Mesothelial cell of epicardium (in vitro differentiated cells): ENCODE data around the gene GSPT1. TPM values are rescaled to one million over a fixed set of nuclear protein-coding genes. Genes with fewer than 3 reads are reported as not detected.

ENCODE experiments used
- DNase-seq, 2 experiments: peaks; one replicate each; pipeline ENCODE4 v3.0.0; 2021; ENCODE audit warnings: low spot score in 2 of 2; ENCODE audit not compliant: unreplicated experiment in 2 of 2
- H3K27ac Mint-ChIP-seq: 2 replicates; pipeline ENCODE4 v1.8.0; 2021; ENCODE audit warnings: mixed read lengths
- H3K27me3 Mint-ChIP-seq: 2 replicates; pipeline ENCODE4 v1.8.0; 2021; ENCODE audit warnings: low read depth, mixed read lengths
- H3K36me3 Mint-ChIP-seq: 2 replicates; pipeline ENCODE4 v1.8.0; 2021; ENCODE audit warnings: mixed read lengths
- H3K4me1 Mint-ChIP-seq: 2 replicates; pipeline ENCODE4 v1.8.0; 2021; ENCODE audit warnings: mixed read lengths
- H3K4me3 Mint-ChIP-seq: 2 replicates; pipeline ENCODE4 v1.8.0; 2021; ENCODE audit warnings: mild to moderate bottlenecking, moderate library complexity, mixed read lengths
- H3K9me3 Mint-ChIP-seq: 2 replicates; pipeline ENCODE4 v1.8.0; 2021; ENCODE audit warnings: mixed read lengths
- total RNA-seq: library from RNA; stranded (reverse); gene quantifications from 3 replicates; pipeline ENCODE4 v1.2.1, GENCODE V29; 2021
- TF ChIP-seq, protein P1 (sequence below): fragments of 200-600 bp; sonication (generic); IDR thresholded peaks from one replicate; pipeline ENCODE4 v1.5.0; 2021; ENCODE audit warnings: antibody characterized with exemption; ENCODE audit not compliant: unreplicated experiment

The GSPT1 gene
- total RNA-seq, 1 donor from 2014 or later: 84.6 TPM

DNA sequence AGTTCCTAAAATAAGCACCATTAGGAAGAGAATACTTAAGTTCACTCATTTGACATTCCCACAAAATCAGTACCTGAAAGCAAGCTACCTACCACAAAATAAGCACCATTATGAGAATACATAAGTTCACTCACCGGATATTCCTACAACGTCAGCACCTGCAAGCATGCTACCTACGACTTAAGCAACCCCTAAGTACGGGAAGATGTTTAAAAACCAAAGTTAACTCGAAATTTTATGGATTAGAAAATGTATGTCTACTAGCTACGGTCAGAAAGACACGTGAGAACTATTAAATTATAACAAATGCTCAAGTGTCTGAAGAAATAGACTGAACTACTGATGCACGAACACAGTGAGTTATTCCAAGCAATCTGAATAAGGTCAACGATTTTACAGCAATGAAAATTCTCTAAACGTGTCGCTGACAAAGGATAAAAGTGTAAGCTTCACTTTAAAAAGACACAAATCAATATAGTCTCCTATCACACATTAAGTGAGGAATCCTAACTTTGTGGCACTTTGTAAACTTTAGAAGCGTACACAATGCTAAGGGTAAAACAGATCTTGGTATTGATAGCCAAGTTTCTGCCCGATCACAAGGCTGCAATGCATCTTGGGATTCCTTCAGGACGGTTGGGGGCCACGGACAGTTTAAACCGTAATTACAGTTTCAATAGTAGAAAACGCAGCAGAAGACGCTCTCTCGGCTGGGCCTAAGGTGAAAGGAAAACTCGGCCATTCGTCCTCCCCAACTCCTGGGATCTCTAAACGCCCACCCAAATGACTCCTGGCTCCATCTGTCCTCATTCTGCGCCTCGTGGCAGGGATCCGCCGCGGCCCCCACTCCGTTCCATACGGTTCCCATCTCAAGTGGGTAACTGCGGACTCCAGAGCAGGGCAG is 1.3 kb downstream of the GSPT1 start:
- H3K27me3 Mint-ChIP-seq: no peaks in the 10 kb centered on the region
- peaks cover 40% of the 10 kb centered on the region for H3K4me1 Mint-ChIP-seq
- H3K27ac Mint-ChIP-seq: peak overlapping the region; percentile 97
- no peaks in the 10 kb centered on the region for H3K36me3 Mint-ChIP-seq
- H3K4me3 Mint-ChIP-seq: peak overlapping the region; percentile 96
- TF ChIP-seq, protein P1, sequence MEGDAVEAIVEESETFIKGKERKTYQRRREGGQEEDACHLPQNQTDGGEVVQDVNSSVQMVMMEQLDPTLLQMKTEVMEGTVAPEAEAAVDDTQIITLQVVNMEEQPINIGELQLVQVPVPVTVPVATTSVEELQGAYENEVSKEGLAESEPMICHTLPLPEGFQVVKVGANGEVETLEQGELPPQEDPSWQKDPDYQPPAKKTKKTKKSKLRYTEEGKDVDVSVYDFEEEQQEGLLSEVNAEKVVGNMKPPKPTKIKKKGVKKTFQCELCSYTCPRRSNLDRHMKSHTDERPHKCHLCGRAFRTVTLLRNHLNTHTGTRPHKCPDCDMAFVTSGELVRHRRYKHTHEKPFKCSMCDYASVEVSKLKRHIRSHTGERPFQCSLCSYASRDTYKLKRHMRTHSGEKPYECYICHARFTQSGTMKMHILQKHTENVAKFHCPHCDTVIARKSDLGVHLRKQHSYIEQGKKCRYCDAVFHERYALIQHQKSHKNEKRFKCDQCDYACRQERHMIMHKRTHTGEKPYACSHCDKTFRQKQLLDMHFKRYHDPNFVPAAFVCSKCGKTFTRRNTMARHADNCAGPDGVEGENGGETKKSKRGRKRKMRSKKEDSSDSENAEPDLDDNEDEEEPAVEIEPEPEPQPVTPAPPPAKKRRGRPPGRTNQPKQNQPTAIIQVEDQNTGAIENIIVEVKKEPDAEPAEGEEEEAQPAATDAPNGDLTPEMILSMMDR: no peak
- peak in 1 of 2 experiments; percentile 38 for DNase-seq
- no peaks in the 10 kb centered on the region for H3K9me3 Mint-ChIP-seq

DNA sequence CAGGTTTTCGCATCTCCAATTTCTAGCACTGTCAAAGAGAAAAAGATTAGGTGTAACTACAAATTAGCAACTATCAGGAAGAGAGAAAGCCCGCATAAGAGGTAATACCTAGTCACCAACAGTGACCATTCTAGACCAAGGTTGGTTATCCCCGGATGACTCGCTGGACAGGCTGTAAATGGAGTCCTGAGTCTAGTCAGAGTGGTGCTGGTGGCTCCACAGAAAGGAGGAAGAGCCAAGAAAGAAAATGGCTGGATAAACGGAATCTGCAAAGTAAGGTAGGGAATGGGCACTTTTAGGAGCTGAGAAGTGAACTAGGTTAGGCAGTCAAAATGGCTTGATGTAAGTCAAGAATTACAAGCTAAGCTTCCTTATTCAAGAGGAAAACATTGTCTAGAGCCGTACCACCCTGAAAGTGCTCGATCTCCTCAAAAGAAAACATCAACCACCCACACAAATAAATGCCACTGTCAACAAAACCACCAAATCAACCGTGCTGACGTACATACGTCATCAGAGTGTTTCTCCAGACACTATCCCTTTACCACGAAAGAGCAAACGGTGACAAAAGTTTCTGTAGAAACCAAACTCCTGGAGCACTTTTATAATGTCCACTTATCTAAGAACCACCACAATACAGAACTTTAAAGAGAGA is 2.2 kb downstream of the GSPT1 start:
- Mint-ChIP-seq H3K4me3 (peak overlapping the region; percentile 96), H3K9me3 (no peaks in the 10 kb centered on the region), H3K27me3 (no peaks in the 10 kb centered on the region), H3K36me3 (no peaks in the 10 kb centered on the region), H3K4me1 (peaks cover 44% of the 10 kb centered on the region), H3K27ac (peak overlapping the region; percentile 97)
- no peak for DNase-seq
- TF ChIP-seq, protein P1: no peak

DNA sequence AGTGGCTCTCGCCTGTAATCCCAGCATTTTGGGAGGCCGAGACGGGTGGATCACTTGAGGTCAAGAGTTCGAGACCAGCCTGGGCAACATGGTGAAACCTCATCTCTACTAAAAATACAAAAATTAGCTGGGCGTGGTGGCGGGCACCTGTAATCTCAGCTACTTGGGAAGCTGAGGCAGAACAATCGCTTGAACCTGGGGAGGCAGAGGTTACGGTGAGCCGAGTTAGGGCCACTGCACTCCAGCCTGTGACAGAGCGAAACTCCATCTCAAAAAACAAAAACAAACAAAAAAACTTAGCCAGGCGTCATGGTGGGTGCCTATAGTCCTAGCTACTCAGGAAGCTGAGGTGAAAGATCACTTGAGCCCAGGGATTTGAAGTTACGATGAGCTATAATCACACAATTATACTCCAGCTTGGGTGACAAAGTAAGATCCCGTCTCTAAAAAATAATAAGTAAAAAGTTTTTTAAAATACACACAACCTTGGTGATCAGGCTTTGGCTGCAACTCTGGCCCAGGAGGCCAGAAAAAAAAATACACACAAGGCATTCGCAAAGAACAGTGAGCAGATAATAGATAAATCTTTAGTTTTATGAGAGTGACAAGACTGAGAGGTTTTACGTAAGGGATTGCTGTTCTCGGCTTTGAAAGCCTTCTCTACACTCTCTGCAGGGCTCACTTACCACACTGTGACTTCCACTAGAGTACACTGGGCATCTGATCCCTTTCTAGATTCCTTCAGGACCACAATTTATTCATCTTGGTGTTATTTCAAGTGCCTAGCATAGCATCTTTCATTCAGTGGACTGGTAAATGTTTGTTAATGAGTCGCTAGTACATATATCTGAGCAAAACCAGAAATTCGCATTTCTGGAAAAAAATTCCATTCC is 5.9 kb downstream of the GSPT1 start:
- Mint-ChIP-seq H3K27me3 (no peaks in the 10 kb centered on the region), H3K9me3 (no peaks in the 10 kb centered on the region), H3K4me3 (no peak overlapping the region), H3K36me3 (peaks cover 7% of the 10 kb centered on the region), H3K4me1 (peaks cover 38% of the 10 kb centered on the region), H3K27ac (peak overlapping the region; percentile 31)
- no peak for DNase-seq
- TF ChIP-seq, protein P1: no peak

DNA sequence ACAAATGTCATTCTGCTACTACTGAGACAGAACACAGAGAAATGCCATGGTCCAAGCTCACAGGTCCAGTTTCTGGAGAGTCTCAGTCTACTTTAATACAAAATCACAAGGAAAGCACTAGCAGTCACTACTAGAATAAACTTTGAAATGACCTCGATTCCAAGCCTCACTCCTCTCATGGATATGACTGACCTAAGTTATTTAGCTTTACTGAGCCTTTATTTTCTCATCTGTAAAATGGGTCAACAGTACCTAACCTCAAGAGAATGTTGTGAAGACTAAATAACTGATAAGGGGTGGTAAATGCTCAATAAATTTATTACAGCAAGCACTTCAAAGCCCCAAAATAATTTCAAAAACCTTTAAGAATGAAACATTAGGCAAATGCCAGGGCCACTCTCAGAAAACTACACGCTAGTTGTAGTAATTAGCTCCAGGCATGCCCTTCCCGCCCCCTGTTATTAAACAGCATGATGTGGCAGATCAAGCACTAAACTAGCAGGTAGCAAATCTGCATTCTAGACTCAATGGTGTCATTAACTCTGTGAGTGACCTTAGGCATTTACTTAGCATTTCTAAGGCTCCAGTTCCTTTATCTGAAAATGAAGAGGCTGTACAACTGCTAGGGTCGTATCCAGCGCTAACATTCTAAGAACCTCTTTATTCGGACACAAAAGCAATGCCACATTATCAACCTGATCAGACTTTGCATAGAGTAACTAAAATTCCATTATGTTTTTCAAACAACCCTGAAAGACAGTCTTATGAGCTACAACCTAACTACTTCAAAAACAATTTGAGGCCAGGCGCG is 8.4 kb downstream of the GSPT1 start:
- Mint-ChIP-seq H3K36me3 (peaks cover 9% of the 10 kb centered on the region), H3K9me3 (no peaks in the 10 kb centered on the region), H3K27me3 (no peaks in the 10 kb centered on the region), H3K4me1 (peaks cover 20% of the 10 kb centered on the region), H3K4me3 (no peak overlapping the region), H3K27ac (no peak overlapping the region)
- DNase-seq: no peak
- TF ChIP-seq, protein P1: no peak

DNA sequence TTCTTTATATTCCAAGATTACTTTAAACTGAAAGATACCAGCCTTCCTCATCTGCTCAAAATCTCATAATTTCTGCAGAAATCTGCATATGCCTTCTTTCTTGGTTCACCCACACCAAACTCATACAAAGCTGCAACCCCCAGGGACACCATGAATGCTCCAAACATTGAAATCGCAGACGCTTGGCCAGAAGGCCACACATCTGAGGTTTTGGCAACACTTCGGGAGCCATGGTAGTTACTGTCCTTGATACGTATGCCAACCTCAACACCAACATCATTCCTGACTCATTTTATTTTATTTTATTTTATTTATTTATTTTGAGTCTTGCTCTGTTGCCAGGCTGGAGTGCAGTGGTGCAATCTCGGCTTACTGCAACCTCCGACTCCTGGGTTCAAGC is 11.8 kb downstream of the GSPT1 start:
- Mint-ChIP-seq H3K9me3 (no peaks in the 10 kb centered on the region), H3K4me1 (no peaks in the 10 kb centered on the region), H3K27ac (no peak overlapping the region), H3K36me3 (peaks cover 9% of the 10 kb centered on the region), H3K27me3 (no peaks in the 10 kb centered on the region), H3K4me3 (no peak overlapping the region)
- TF ChIP-seq, protein P1: no peak
- no peak for DNase-seq
